ENCODE data around the gene USP15. TPM values are rescaled to one million over a fixed set of nuclear protein-coding genes. Genes with fewer than 3 reads are reported as not detected.

Gene USP15
- total and polyA plus RNA-seq, 7 experiments from 2014 or later = 72.5 to 224 (median 175) TPM

DNA sequence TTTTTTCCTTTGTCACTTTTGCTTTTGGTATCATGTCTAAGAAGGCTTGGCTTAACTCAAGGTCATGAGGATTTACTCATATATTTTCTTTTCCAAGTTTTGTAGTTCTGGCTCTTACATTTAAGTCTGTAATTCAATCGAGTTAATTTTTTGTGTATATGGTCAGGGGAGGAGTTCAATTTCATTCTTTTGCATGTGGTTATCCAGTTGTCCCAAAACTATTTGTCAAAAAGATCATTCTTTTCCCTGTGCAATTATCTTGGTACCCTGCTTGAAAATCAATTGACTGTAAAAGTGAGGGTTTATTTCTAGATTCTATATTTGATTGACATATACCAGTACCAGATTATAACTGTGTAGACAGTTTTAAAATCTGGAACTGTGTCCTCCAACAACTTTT lies 10.2 kb downstream of the USP15 start:
- Mint-ChIP-seq H3K36me3 (peaks cover 0 to 18% (median 0%) of the 10 kb centered on the region in 5 donors), H3K4me3 (peak overlapping the region; percentile 9 to 90 (median 64)), H3K27ac (peak overlapping the region in 5 of 9 donors; percentile 9 to 75 (median 34)), H3K9me3 (peaks cover 0 to 4% (median 0%) of the 10 kb centered on the region in 11 donors), H3K27me3 (no peaks in the 10 kb centered on the region), H3K4me1 (peaks cover 66 to 99% (median 93%) of the 10 kb centered on the region in 7 donors)
- CTCF ChIA-PET = no interaction called here
- Histone ChIP-seq H3K4me1 (ENCODE audit: control insufficient read depth in 2 of 2, insufficient read depth in 2 of 2, low read length in 2 of 2) (peaks cover 50 to 52% of the 10 kb centered on the region in 2 donors), H3K9me3 (ENCODE audit: control insufficient read depth in 2 of 3, low read length in 3 of 3) (no peaks in the 10 kb centered on the region), H3K4me3 (ENCODE audit: low read length) (no peak overlapping the region), H3K27ac (ENCODE audit: low read depth, low read length) (no peak overlapping the region), H3K36me3 (ENCODE audit: control insufficient read depth in 2 of 3, insufficient read depth in 3 of 3, low read length in 3 of 3) (no peaks in the 10 kb centered on the region), H3K27me3 (ENCODE audit: control insufficient read depth in 2 of 2, insufficient read depth in 2 of 2, low read length in 2 of 2) (no peaks in the 10 kb centered on the region)
- POLR2A ChIA-PET = no interaction called here
- no peak for ATAC-seq
- no peak for DNase-seq
- intact Hi-C loops (cut with micrococcal nuclease) = loop anchor here in 1 of 2 donors (1.0 kb wide), 1 partner anchor 9 kb away; no protein-coding TSS in a partner anchor

DNA sequence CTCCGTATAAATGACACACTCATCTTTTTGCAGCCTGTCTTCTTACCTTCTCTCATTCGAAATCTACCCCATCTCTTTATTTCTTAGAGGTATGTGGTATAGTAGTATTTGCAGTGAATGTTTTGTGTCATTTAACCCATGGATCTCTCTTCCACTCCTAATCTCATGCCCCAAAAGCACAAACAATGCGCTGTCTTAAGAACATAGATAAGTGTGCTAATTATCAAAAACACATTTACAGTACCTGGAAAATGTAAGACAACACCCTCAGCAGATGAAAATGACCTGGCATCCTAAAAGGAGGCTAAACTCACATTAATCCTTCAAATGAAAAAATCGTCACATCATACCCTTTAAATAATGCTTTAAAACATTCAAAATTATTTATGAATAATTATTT lies 10.7 kb downstream of the USP15 start:
- H3K27me3 ChIP-seq (ENCODE audit: control insufficient read depth in 2 of 2, insufficient read depth in 2 of 2, low read length in 2 of 2) = no peaks in the 10 kb centered on the region
- H3K36me3 Mint-ChIP-seq = peaks cover 0 to 17% (median 0%) of the 10 kb centered on the region in 5 donors
- ATAC-seq (no peak), DNase-seq (no peak)
- no peak overlapping the region for H3K4me3 ChIP-seq (ENCODE audit: low read length)
- H3K9me3 Mint-ChIP-seq = peaks cover 0 to 4% (median 0%) of the 10 kb centered on the region in 11 donors
- H3K4me3 Mint-ChIP-seq = peak overlapping the region; percentile 14 to 90 (median 64)
- H3K4me1 Mint-ChIP-seq = peaks cover 67 to 99% (median 93%) of the 10 kb centered on the region in 7 donors
- ChIA-PET CTCF (no interaction called here), POLR2A (interaction anchor here (0.9 kb wide), 1 partner anchor 11 kb away, joined by 3 read pairs; the partner anchor contains the start of gene USP15)
- intact Hi-C loops (cut with micrococcal nuclease) = loop anchor here in 1 of 2 donors (1.0 kb wide), 1 partner anchor 10 kb away; no protein-coding TSS in a partner anchor
- H3K4me1 ChIP-seq (ENCODE audit: control insufficient read depth in 2 of 2, insufficient read depth in 2 of 2, low read length in 2 of 2) = peaks cover 48 to 54% of the 10 kb centered on the region in 2 donors
- H3K36me3 ChIP-seq (ENCODE audit: control insufficient read depth in 2 of 3, insufficient read depth in 3 of 3, low read length in 3 of 3) = no peaks in the 10 kb centered on the region
- H3K27ac ChIP-seq (ENCODE audit: low read depth, low read length) = no peak overlapping the region
- H3K27me3 Mint-ChIP-seq = no peaks in the 10 kb centered on the region
- H3K27ac Mint-ChIP-seq = peak overlapping the region in 4 of 9 donors; percentile 50 to 75 (median 52)
- H3K9me3 ChIP-seq (ENCODE audit: control insufficient read depth in 2 of 3, low read length in 3 of 3) = no peaks in the 10 kb centered on the region

- no peak overlapping the region for H3K27ac ChIP-seq (ENCODE audit: low read depth, low read length)
- Mint-ChIP-seq H3K36me3 (peaks cover 0 to 15% (median 6%) of the 10 kb centered on the region in 5 donors), H3K9me3 (peaks cover 0 to 4% (median 0%) of the 10 kb centered on the region in 11 donors), H3K4me1 (peaks cover 68 to 95% (median 92%) of the 10 kb centered on the region in 7 donors), H3K4me3 (peak overlapping the region; percentile 16 to 77 (median 53)), H3K27ac (peak overlapping the region in 7 of 9 donors; percentile 18 to 63 (median 39)), H3K27me3 (no peaks in the 10 kb centered on the region)
- no peak for ATAC-seq
- H3K36me3 ChIP-seq (ENCODE audit: control insufficient read depth in 2 of 3, insufficient read depth in 3 of 3, low read length in 3 of 3) = no peaks in the 10 kb centered on the region
- H3K4me3 ChIP-seq (ENCODE audit: low read length) = no peak overlapping the region
- POLR2A ChIA-PET = no interaction called here
- H3K27me3 ChIP-seq (ENCODE audit: control insufficient read depth in 2 of 2, insufficient read depth in 2 of 2, low read length in 2 of 2) = no peaks in the 10 kb centered on the region
- H3K4me1 ChIP-seq (ENCODE audit: control insufficient read depth in 2 of 2, insufficient read depth in 2 of 2, low read length in 2 of 2) = peaks cover 36 to 41% of the 10 kb centered on the region in 2 donors
- intact Hi-C loops (cut with micrococcal nuclease) = loop anchor here in 1 of 2 donors (1.0 kb wide), 1 partner anchor 11 kb away; no protein-coding TSS in a partner anchor
- no peak for DNase-seq
- no peaks in the 10 kb centered on the region for H3K9me3 ChIP-seq (ENCODE audit: control insufficient read depth in 2 of 3, low read length in 3 of 3)
- CTCF ChIA-PET = interaction anchor here (0.6 kb wide), 1 partner anchor 164 kb away, joined by 3 read pairs; no protein-coding TSS in a partner anchor
Observed at GRCh38 chr12:62272936-62273552, 12.8 kb downstream of the USP15 start.

- intact Hi-C loops (cut with micrococcal nuclease) = loop anchor here in 1 of 2 donors (1.0 kb wide), 1 partner anchor 10 kb away; no protein-coding TSS in a partner anchor
- Mint-ChIP-seq H3K36me3 (peaks cover 0 to 16% (median 7%) of the 10 kb centered on the region in 5 donors), H3K4me3 (peak overlapping the region; percentile 17 to 79 (median 54)), H3K9me3 (peaks cover 0 to 4% (median 0%) of the 10 kb centered on the region in 11 donors), H3K27ac (peak overlapping the region in 7 of 9 donors; percentile 15 to 59 (median 51)), H3K4me1 (peaks cover 62 to 89% (median 85%) of the 10 kb centered on the region in 7 donors), H3K27me3 (no peaks in the 10 kb centered on the region)
- Histone ChIP-seq H3K9me3 (ENCODE audit: control insufficient read depth in 2 of 3, low read length in 3 of 3) (no peaks in the 10 kb centered on the region), H3K4me3 (ENCODE audit: low read length) (no peak overlapping the region), H3K36me3 (ENCODE audit: control insufficient read depth in 2 of 3, insufficient read depth in 3 of 3, low read length in 3 of 3) (no peaks in the 10 kb centered on the region), H3K27me3 (ENCODE audit: control insufficient read depth in 2 of 2, insufficient read depth in 2 of 2, low read length in 2 of 2) (no peaks in the 10 kb centered on the region), H3K4me1 (ENCODE audit: control insufficient read depth in 2 of 2, insufficient read depth in 2 of 2, low read length in 2 of 2) (peaks cover 36 to 41% of the 10 kb centered on the region in 2 donors), H3K27ac (ENCODE audit: low read depth, low read length) (peak overlapping the region; percentile 31)
- ChIA-PET CTCF (interaction anchor here (0.6 kb wide), 1 partner anchor 163 kb away, joined by 3 read pairs; no protein-coding TSS in a partner anchor), POLR2A (no interaction called here)
- ATAC-seq (no peak), DNase-seq (no peak)
Observed at GRCh38 chr12:62273724-62274380, 13.6 kb downstream of the USP15 start.

DNA sequence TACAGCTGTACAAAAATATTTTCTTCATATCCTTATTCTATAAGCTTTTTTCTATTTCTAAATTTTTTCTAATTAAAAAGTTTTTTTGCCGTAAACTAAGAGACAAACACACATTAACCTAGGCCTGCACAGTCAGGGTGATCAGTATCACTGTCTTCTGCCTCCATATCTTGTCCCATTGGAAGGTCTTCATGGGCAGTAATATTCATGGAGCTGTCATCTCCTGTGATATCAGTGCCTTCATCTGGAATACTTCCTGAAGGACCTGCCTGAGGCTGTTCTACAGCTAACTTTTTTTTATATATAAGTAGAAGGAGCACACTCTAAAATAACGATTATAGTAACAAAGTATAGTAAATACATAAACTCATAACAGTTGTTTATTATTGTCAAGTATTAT lies 17.8 kb downstream of the USP15 start:
- Histone ChIP-seq H3K27ac (ENCODE audit: low read depth, low read length) (no peak overlapping the region), H3K9me3 (ENCODE audit: control insufficient read depth in 2 of 3, low read length in 3 of 3) (no peaks in the 10 kb centered on the region), H3K4me1 (ENCODE audit: control insufficient read depth in 2 of 2, insufficient read depth in 2 of 2, low read length in 2 of 2) (peaks cover 27 to 31% of the 10 kb centered on the region in 2 donors), H3K36me3 (ENCODE audit: control insufficient read depth in 2 of 3, insufficient read depth in 3 of 3, low read length in 3 of 3) (no peaks in the 10 kb centered on the region), H3K4me3 (ENCODE audit: low read length) (no peak overlapping the region), H3K27me3 (ENCODE audit: control insufficient read depth in 2 of 2, insufficient read depth in 2 of 2, low read length in 2 of 2) (no peaks in the 10 kb centered on the region)
- Mint-ChIP-seq H3K9me3 (peaks cover 0 to 4% (median 0%) of the 10 kb centered on the region in 11 donors), H3K4me1 (peaks cover 47 to 92% (median 86%) of the 10 kb centered on the region in 7 donors), H3K36me3 (peaks cover 0 to 30% (median 17%) of the 10 kb centered on the region in 5 donors), H3K4me3 (peak overlapping the region in 2 of 10 donors; percentile 20 to 27), H3K27me3 (no peaks in the 10 kb centered on the region), H3K27ac (peak overlapping the region in 1 of 9 donors; percentile 30)
- intact Hi-C loops (cut with micrococcal nuclease) = no loop called here
- no peak for DNase-seq
- ChIA-PET CTCF (interaction anchor here (0.7 kb wide), 1 partner anchor 375 kb away, joined by 3 read pairs; no protein-coding TSS in a partner anchor), POLR2A (no interaction called here)
- no peak for ATAC-seq

DNA sequence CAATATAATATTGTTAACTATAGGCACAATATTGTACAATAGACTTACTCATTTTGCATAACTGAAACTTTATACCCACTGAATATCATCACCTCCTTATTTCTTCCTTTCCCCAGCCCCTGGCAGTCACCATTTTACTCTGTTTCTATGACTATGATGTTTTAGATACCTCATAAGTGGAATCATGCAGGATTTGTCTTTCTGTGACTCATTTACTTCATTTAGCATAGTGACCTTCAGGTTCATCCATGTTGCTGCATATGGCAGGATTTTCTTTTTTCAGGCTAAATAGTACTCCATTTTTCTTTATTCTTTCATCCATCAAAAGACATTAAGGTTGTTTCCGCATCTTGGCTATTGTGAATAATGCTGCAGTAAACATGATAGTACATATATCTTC lies 18.9 kb downstream of the USP15 start:
- no peak overlapping the region for H3K27ac ChIP-seq (ENCODE audit: low read depth, low read length)
- CTCF ChIA-PET = no interaction called here
- ATAC-seq (no peak), DNase-seq (no peak)
- Mint-ChIP-seq H3K27me3 (no peaks in the 10 kb centered on the region), H3K4me1 (peaks cover 41 to 89% (median 83%) of the 10 kb centered on the region in 7 donors), H3K27ac (peak overlapping the region in 3 of 9 donors; percentile 8 to 79 (median 43)), H3K36me3 (peaks cover 0 to 31% (median 17%) of the 10 kb centered on the region in 5 donors), H3K4me3 (peak overlapping the region in 3 of 10 donors; percentile 4 to 21 (median 20)), H3K9me3 (peaks cover 0 to 3% (median 0%) of the 10 kb centered on the region in 11 donors)
- POLR2A ChIA-PET = no interaction called here
- peaks cover 17 to 28% of the 10 kb centered on the region in 2 donors for H3K4me1 ChIP-seq (ENCODE audit: control insufficient read depth in 2 of 2, insufficient read depth in 2 of 2, low read length in 2 of 2)
- no peaks in the 10 kb centered on the region for H3K9me3 ChIP-seq (ENCODE audit: control insufficient read depth in 2 of 3, low read length in 3 of 3)
- no peak overlapping the region for H3K4me3 ChIP-seq (ENCODE audit: low read length)
- intact Hi-C loops (cut with micrococcal nuclease) = no loop called here
- H3K36me3 ChIP-seq (ENCODE audit: control insufficient read depth in 2 of 3, insufficient read depth in 3 of 3, low read length in 3 of 3) = no peaks in the 10 kb centered on the region
- H3K27me3 ChIP-seq (ENCODE audit: control insufficient read depth in 2 of 2, insufficient read depth in 2 of 2, low read length in 2 of 2) = no peaks in the 10 kb centered on the region

Measured in naive thymus-derived CD4-positive, alpha-beta T cell (primary cell).